Umbilical cord (tissue), 2 donors: Measurements from ENCODE around the gene SIGLEC7. TPM values are rescaled to one million over a fixed set of nuclear protein-coding genes. Genes with fewer than 3 reads are reported as not detected.
A peak's percentile ranks its signal among the peaks of the same experiment; 100 is the strongest.
"Not testable (repeated sequence)": the region's sequence is repeated elsewhere in the genome, so short reads cannot be mapped to it uniquely, and the experiment has no call there.

Source experiments
- DNase-seq: peaks from one replicate; pipeline ENCODE4 v3.0.0-alpha.2; 2015; ENCODE audit warnings: low spot score
- total RNA-seq: library from RNA; depleted of rRNA; stranded (reverse); fragments of >200 nt; gene quantifications from one replicate; pipeline ENCODE4 v1.2.3, GENCODE V29; 2014; ENCODE audit warnings: low replicate concordance; ENCODE audit not compliant: insufficient read depth

SIGLEC7 gene
- total RNA-seq, 1 donor from 2014 or later = 3.1 TPM

- no peak for DNase-seq
Measured at GRCh38 chr19:51138549-51138979, 3.5 kb upstream of the SIGLEC7 start.

GRCh38 chr19:51139299-51140014, 2.6 kb upstream of the SIGLEC7 start:
- DNase-seq = peak; percentile 16

DNA sequence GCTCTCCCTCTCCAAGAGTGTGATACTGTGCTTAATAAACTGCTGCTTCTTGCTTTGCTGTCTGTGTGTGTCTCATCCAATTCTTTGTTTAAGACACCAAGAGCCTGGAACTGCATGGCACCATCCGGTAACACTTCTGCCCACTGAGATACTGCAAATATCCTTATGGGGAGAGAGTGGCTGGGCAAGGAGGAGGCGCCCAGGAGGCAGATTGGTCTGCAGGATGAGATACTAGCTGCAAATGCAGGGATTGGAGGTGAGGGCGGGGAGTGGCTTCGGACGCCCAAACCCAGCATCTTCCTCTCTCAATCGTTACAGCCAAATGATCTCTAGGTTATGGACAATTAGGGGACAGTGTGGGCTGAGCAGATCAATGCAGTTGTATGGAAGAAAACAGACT, 1.7 kb upstream of the SIGLEC7 start:
- DNase-seq = no peak

- no peak for DNase-seq
Measured at GRCh38 chr19:51141181-51141580, 920 bp upstream of the SIGLEC7 start.

- DNase-seq = not testable (repeated sequence)
Measured at GRCh38 chr19:51142809-51143475, 841 bp downstream of the SIGLEC7 start.

GRCh38 chr19:51143486-51143885, 1.4 kb downstream of the SIGLEC7 start:
- DNase-seq = no peak

GRCh38 chr19:51144482-51145045, 2.5 kb downstream of the SIGLEC7 start:
- no peak for DNase-seq

DNA sequence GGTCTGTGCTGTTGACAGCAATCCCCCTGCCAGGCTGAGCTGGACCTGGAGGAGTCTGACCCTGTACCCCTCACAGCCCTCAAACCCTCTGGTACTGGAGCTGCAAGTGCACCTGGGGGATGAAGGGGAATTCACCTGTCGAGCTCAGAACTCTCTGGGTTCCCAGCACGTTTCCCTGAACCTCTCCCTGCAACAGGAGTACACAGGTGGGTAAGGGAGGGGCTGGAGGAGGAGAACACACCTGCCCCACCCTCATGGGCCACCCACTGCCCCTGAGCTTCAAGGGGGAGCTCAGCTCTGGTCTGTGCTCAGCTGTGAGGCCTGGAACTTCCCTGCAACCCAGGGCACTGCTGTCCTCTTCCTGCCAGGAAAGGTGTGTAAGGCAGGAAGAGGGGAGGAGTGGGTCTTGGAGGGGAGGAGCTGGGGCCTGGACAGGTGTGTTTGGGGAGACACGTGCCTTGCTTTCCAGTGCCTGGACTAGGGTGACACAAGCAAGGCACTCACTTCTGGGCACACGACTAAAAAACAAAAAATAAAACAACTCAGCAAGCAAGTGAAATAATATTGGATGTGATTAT, 3.9 kb downstream of the SIGLEC7 start:
- DNase-seq = no peak

GRCh38 chr19:51146751-51147150, 4.7 kb downstream of the SIGLEC7 start:
- no peak for DNase-seq

DNA sequence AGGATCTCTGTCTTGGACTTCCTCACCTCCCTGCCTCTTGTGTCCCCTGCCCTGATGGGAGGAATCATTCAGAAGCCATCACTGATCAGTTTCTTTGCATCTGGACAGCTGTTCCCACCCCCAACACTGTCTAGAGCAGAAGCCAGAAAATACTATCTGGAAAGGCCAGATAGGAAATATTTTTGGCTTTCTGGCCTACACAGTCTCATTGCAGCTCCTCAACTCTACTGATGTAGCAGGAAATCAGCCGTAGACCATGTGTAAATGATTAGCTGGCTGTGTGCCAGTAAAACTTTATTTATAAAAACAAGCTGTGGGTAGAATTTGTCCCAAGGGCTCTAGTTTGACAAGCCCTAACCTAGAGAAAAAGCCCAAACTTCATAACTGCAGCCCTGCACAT, 5.6 kb downstream of the SIGLEC7 start:
- no peak for DNase-seq

DNA sequence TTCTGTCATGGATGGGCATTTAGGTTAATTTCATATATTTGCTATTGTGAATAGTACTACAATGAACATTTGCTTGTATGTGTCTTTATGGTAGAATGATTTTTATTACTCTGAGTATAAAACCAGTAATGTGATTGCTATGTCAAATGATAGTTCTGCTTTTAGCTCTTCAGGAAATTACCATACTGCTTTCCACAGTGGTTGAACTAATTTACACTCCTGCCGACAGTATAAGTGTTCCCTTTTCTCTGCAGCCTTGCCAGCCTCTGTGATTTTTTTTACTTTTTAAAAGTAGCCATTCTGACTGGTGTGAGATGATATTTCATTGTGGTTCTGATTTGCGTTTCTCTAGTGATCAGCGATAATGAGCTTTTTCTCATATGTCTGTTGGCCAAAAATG, 6.5 kb downstream of the SIGLEC7 start:
- DNase-seq = no peak

- DNase-seq = no peak
Measured at GRCh38 chr19:51150627-51151026, 8.5 kb downstream of the SIGLEC7 start.

- DNase-seq = no peak
Measured at GRCh38 chr19:51156710-51157109, 14.6 kb downstream of the SIGLEC7 start.

DNA sequence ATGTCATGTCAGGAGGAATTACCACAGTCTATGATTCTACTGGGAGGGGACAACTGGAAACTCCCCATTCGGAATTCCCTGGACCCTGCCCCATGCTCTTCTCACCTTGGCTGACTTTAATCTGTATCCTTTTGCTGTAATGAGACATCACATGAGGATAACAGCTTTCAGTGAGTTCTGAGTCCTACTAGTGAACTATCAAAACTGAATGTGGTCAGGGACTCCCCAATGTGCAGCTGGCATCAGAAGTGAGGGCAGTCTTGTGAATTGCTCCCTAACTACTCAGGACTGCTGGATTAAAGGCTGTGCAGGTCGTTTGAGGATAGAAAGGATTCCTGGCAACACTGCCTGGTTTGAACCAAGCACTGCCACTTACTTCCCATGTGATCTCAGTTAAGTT, 15.2 kb downstream of the SIGLEC7 start:
- DNase-seq = no peak

DNA sequence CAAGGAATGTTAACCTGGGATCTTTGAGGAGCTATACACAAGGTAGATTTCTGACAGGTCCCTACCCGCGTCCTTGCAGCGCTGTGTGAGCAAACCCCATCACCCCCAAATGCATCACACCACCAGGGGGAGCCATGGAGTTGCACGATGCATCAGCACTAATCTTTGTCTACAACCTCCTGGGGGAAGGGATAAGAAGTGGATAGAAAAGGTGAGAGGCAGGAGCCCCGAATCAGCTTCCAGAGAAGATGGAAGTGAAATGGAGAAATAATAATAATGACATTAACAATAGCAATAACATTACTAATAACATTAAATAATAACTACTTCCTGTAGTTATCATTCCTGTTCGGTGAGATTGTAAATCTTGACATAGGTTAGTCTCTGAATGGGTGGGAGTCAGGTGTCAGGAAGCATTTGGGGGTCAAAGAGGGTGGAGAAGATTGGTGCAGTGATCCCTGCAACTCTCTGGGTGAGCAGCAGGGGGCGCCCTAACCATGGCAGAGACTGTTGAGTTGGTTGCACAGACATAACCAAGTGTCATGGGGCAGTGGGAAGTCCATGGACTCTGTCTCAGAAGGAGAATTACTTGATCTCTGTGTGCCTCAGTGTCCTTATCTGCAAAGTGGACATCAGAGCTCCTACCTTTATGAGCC, 16.5 kb downstream of the SIGLEC7 start:
- DNase-seq = peak; percentile 10

DNA sequence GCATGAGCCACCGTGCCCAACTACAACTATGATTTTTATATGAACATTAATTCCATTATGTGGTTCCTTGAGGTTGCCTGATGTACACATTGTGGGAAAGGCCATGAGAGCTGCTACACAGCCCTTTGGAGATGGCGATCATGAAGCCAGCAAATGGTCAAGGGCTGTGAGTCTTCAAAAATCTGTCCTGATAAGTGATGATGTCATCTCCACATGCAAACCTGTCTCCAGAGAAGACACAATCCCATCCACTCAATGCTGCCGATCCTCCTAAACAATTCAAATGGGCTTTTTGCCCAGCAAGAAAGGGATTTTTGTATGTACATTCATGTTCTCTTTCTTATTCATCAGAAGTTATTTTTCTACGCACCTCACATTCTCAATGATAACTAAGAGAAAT, 17.6 kb downstream of the SIGLEC7 start:
- DNase-seq = no peak

DNA sequence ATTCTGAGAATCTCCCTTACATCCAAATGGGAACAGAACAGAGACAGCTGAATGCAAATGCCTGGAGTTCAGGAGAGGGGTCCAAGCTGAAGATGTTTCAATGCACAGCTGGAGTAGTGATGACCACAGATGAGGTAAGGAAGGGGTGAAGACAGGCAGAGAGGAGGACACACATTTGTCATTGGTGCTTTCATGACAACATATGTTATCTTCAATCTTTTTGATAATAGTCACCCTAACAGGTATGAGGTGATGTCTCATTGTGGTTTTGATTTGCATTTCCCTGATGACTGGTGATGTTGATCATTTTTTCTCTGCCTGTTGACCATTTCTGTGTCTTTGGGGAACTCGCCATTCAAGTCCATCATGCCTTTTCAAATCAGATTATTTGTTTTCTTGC, 19.2 kb downstream of the SIGLEC7 start:
- DNase-seq = no peak

- no peak for DNase-seq
Measured at GRCh38 chr19:51161867-51162496, 19.9 kb downstream of the SIGLEC7 start.

DNA sequence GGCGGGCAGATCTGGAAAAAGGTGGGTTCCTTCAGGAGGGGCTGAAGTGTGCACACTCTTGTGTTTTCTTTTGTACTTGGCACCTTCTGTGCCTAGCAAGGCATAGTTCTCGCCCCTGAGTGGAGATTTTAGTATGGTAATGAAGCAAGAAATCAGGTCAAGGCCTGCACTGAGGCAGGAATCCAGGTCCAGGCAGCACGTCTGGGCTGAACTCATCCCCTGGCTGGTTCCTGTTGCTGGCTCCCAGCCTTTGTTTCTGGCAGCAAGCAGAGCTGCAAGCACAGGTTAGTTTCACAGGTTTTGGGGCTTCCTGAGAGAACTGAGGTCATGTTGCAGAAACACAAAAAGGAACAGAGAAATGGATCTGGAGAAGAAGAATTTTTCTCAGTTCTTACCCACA, 21.2 kb downstream of the SIGLEC7 start:
- DNase-seq = no peak

- no peak for DNase-seq
Measured at GRCh38 chr19:51164215-51164614, 22.1 kb downstream of the SIGLEC7 start.

DNA sequence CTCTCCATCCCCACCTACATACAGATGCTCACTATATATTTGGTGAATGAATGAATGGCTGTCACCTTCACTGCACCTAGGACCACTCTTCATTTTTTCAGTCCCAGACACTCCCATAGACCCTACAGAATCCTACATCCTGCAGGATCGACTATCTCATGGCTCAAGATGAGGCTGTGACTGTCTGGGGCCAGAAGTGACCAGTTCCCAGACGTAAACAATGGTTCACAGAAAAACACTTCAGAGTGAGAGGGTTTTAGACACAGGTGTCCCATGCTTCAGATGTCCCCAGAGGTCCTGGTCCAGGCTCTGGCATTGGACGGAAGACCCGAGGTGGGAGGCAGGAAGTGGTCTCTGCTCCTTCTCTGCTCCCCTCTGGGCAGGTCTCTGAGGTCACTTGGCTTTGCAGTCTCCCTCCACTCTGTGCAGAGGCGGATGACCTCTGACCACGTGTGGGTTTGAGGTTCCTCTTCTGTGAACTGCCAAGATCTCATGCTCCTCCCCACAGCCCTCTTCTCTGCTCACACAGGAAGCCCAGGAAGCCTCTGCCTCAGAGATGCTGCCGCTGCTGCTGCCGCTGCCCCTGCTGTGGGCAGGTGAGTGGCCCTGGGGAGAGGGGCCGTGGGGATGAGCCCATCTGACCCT, 24.9 kb downstream of the SIGLEC7 start:
- no peak for DNase-seq
